CD14-positive monocyte (primary cell): ENCODE data around the gene CDH4. TPM values are rescaled to one million over a fixed set of nuclear protein-coding genes. Genes with fewer than 3 reads are reported as not detected.

Source experiments
- DNase-seq, 3 donors: peaks; one replicate each; pipeline ENCODE4 v3.0.0-alpha.2; 2011 to 2022
- H2AFZ ChIP-seq: 2 replicates; pipeline ENCODE4 v1.6.0; 2012; ENCODE audit warnings: mild to moderate bottlenecking, low read depth, low read length, inconsistent platforms; ENCODE audit not compliant: insufficient read depth, poor library complexity, severe bottlenecking
- H3K27ac ChIP-seq, 2 donors: 1 replicate in 1 of 2; 2 replicates in 1 of 2; pipeline ENCODE4 v1.5.1; 2012 to 2013; ENCODE audit warnings: low read length in 2 of 2, control low read depth in 1 of 2, inconsistent platforms in 1 of 2, low read depth in 1 of 2, mild to moderate bottlenecking in 1 of 2
- H3K27me3 ChIP-seq, 2 donors: one replicate each; pipeline versions ENCODE4 v1.6.0 to v1.6.1; 2011 to 2013; ENCODE audit warnings: low read length in 2 of 2; ENCODE audit not compliant: control insufficient read depth in 2 of 2, insufficient read depth in 2 of 2
- H3K36me3 ChIP-seq, 2 donors: replicated peaks in 1 of 2; 1 replicate in 1 of 2; 2 replicates in 1 of 2; pipeline versions ENCODE4 v1.5.1 to v1.6.1; 2012 to 2013; ENCODE audit warnings: low read length in 2 of 2, control low read depth in 1 of 2, inconsistent platforms in 1 of 2, mild to moderate bottlenecking in 1 of 2; ENCODE audit not compliant: insufficient read depth in 2 of 2, control insufficient read depth in 1 of 2
- H3K4me1 ChIP-seq, 2 donors: 1 replicate in 1 of 2; 2 replicates in 1 of 2; pipeline versions ENCODE4 v1.5.1 to v1.6.1; 2012 to 2013; ENCODE audit warnings: low read length in 2 of 2, control low read depth in 1 of 2, inconsistent platforms in 1 of 2, mild to moderate bottlenecking in 1 of 2, moderate library complexity in 1 of 2; ENCODE audit not compliant: insufficient read depth in 2 of 2, control insufficient read depth in 1 of 2
- H3K4me2 ChIP-seq: replicated peaks from 2 replicates; pipeline ENCODE3; 2012; ENCODE audit warnings: low read length, moderate library complexity, mild to moderate bottlenecking; ENCODE audit not compliant: poor library complexity, severe bottlenecking; ENCODE audit errors: extremely low read depth
- H3K4me3 ChIP-seq, 3 experiments: fragments of 200-600 bp in 1 of 3; sonication (generic) in 1 of 3; replicated peaks in 1 of 3; 1 replicate in 2 of 3; 2 replicates in 1 of 3; pipeline ENCODE4 v1.5.1; 2011 to 2013; ENCODE audit warnings: low read length in 3 of 3, mild to moderate bottlenecking in 3 of 3, control low read depth in 2 of 3, low read depth in 2 of 3, inconsistent platforms in 1 of 3, moderate library complexity in 1 of 3
- H3K79me2 ChIP-seq: 2 replicates; pipeline ENCODE4 v1.6.0; 2012; ENCODE audit warnings: mild to moderate bottlenecking, control low read depth, inconsistent platforms, low read length, moderate library complexity; ENCODE audit not compliant: insufficient read depth
- H3K9ac ChIP-seq: 2 replicates; pipeline ENCODE4 v1.6.0; 2017; ENCODE audit warnings: low read length, mild to moderate bottlenecking; ENCODE audit not compliant: insufficient read depth, poor library complexity, severe bottlenecking
- H3K9me3 ChIP-seq, 2 donors: replicated peaks in 1 of 2; 1 replicate in 1 of 2; 2 replicates in 1 of 2; pipeline versions ENCODE4 v1.5.1 to v1.6.1; 2012 to 2013; ENCODE audit warnings: low read length in 2 of 2, control low read depth in 1 of 2; ENCODE audit not compliant: control insufficient read depth in 1 of 2, insufficient read depth in 1 of 2
- H4K20me1 ChIP-seq: 2 replicates; pipeline ENCODE4 v1.6.0; 2012; ENCODE audit warnings: mild to moderate bottlenecking, low read length, control low read depth, moderate library complexity; ENCODE audit not compliant: insufficient read depth
- H3K27ac Mint-ChIP-seq, 7 donors: one replicate each; pipeline ENCODE4 v1.8.0; 2020; ENCODE audit warnings: mild to moderate bottlenecking in 7 of 7, mixed read lengths in 7 of 7, moderate library complexity in 6 of 7, inconsistent platforms in 2 of 7
- H3K27me3 Mint-ChIP-seq, 3 donors: one replicate each; pipeline ENCODE4 v1.8.0; 2021 to 2022; ENCODE audit warnings: low read depth in 3 of 3, mild to moderate bottlenecking in 3 of 3, mixed read lengths in 3 of 3, moderate library complexity in 3 of 3, inconsistent platforms in 1 of 3
- H3K36me3 Mint-ChIP-seq, 2 donors: one replicate each; pipeline ENCODE4 v1.8.0; 2020; ENCODE audit warnings: mixed read lengths in 2 of 2, inconsistent platforms in 1 of 2, mild to moderate bottlenecking in 1 of 2
- H3K4me1 Mint-ChIP-seq: one replicate; pipeline ENCODE4 v1.8.0; 2020; ENCODE audit warnings: mild to moderate bottlenecking, mixed read lengths
- H3K4me3 Mint-ChIP-seq, 2 donors: one replicate each; pipeline ENCODE4 v1.8.0; 2020; ENCODE audit warnings: mild to moderate bottlenecking in 2 of 2, mixed read lengths in 2 of 2, moderate library complexity in 1 of 2
- H3K9me3 Mint-ChIP-seq, 7 donors: one replicate each; pipeline ENCODE4 v1.8.0; 2020 to 2022; ENCODE audit warnings: mixed read lengths in 7 of 7, mild to moderate bottlenecking in 6 of 7, moderate library complexity in 6 of 7, inconsistent platforms in 2 of 7
- WGBS: methylation state at CpG from one replicate; pipeline ENCODE4 v1.1.5; 2013; ENCODE audit warnings: missing lambda C conversion rate; ENCODE audit not compliant: insufficient coverage; 5-methylcytosine and 5-hydroxymethylcytosine counted together
- intact Hi-C, 2 donors: fragments of 100-400 bp; cut with micrococcal nuclease; formaldehyde crosslinking; loops; one replicate each; pipeline versions ENCODE4 v1.15.0 to v1.15.1; 2023
- polyA plus RNA-seq, 3 donors: library from polyadenylated mRNA; depleted of rRNA in 1 of 3; unstranded in 2 of 3; stranded (reverse) in 1 of 3; fragments of 300-500 nt in 2 of 3; fragments of >200 nt in 1 of 3; fragmentation: Illumina TruSeq in 2 of 3; gene quantifications; 1 replicate in 2 of 3; 2 replicates in 1 of 3; pipeline ENCODE4 v1.2.3, GENCODE V29; 2012 to 2021
- TF ChIP-seq, protein P1 (sequence below): fragments of 200-600 bp; IDR thresholded peaks from one replicate; pipeline ENCODE4 v1.8.0; 2022; ENCODE audit warnings: antibody characterized with exemption, mild to moderate bottlenecking

CDH4 gene
- polyA plus RNA-seq, 3 donors: not detected

DNA sequence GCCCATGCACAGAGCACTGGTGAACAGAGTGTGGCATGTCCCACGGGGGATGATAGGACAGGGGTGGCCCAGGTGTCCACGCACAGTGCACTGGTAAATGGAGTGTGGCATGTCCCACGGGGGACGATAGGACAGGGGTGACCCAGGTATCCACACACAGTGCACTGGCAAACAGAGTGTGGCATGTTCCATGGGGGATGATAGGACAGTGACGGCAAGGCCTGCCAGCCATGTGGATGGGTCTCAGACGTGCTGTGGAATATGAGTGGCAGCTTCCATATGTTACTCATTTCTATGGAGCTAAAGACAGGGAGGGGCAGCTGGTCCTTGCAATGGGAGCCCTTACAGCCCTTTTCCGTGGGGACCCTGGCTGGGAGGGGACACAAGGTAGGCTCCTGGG, 168.7 kb downstream of the CDH4 start:
- no peak overlapping the region for H2AFZ ChIP-seq
- peaks cover 38 to 93% of the 10 kb centered on the region in 2 donors for H3K9me3 ChIP-seq
- H3K79me2 ChIP-seq: no peaks in the 10 kb centered on the region
- H3K36me3 Mint-ChIP-seq: no peaks in the 10 kb centered on the region
- H3K4me1 Mint-ChIP-seq: no peaks in the 10 kb centered on the region
- no peaks in the 10 kb centered on the region for H3K4me1 ChIP-seq
- H3K4me3 Mint-ChIP-seq: no peak overlapping the region
- no peak overlapping the region for H3K9ac ChIP-seq
- TF ChIP-seq, protein P1, sequence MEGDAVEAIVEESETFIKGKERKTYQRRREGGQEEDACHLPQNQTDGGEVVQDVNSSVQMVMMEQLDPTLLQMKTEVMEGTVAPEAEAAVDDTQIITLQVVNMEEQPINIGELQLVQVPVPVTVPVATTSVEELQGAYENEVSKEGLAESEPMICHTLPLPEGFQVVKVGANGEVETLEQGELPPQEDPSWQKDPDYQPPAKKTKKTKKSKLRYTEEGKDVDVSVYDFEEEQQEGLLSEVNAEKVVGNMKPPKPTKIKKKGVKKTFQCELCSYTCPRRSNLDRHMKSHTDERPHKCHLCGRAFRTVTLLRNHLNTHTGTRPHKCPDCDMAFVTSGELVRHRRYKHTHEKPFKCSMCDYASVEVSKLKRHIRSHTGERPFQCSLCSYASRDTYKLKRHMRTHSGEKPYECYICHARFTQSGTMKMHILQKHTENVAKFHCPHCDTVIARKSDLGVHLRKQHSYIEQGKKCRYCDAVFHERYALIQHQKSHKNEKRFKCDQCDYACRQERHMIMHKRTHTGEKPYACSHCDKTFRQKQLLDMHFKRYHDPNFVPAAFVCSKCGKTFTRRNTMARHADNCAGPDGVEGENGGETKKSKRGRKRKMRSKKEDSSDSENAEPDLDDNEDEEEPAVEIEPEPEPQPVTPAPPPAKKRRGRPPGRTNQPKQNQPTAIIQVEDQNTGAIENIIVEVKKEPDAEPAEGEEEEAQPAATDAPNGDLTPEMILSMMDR: no peak
- WGBS: 89% methylated on average over 7 of the region's 7 CpGs
- H4K20me1 ChIP-seq: no peaks in the 10 kb centered on the region
- H3K27ac ChIP-seq: no peak overlapping the region
- no peaks in the 10 kb centered on the region for H3K27me3 ChIP-seq
- H3K9me3 Mint-ChIP-seq: peaks cover 11 to 48% (median 30%) of the 10 kb centered on the region in 7 donors
- H3K4me2 ChIP-seq: no peak overlapping the region
- H3K36me3 ChIP-seq: no peaks in the 10 kb centered on the region
- H3K4me3 ChIP-seq: no peak overlapping the region
- peaks cover 0 to 2% (median 0%) of the 10 kb centered on the region in 3 donors for H3K27me3 Mint-ChIP-seq
- intact Hi-C loops: no loop called here
- no peak for DNase-seq
- H3K27ac Mint-ChIP-seq: no peak overlapping the region

DNA sequence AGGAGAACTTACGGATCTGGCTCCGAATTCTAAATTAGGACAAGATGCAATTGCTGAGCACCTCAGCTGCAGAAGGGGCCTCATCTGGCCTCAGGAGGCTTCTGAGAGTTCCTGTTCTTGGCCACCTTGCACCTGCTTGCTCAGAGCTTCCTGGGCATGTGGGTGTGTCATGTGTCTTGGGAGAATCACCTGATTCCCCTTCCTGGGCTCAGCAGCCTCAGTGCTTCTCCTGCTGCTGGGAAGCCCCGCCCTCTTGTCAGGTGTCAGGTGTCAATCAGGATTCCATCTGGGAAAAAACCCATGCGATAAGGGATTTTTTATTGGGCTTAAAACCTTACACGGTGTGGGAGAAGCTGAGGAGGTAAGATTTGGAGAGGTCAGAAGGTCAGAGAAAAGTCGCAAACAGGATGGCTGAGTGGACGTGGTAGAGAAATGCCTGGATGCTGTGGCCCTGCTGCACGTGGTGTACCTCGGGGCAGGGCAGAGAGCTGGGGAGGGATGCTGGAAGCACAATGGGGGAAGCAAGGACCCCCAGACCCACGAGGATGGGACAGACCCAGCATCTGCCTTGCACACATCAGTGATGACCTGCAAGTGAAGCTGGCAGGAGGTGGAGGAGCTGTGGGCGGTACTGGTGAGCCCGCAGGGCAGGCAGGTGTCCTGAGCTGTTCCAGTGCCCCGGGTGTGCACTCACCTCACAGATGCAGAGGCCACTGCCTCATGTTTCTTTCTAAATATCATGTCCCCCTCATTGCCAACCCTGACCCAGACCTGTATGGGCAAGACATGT, 170.8 kb downstream of the CDH4 start:
- Mint-ChIP-seq H3K27me3 (peaks cover 0 to 3% (median 2%) of the 10 kb centered on the region in 3 donors), H3K4me1 (no peaks in the 10 kb centered on the region), H3K4me3 (no peak overlapping the region), H3K36me3 (no peaks in the 10 kb centered on the region), H3K9me3 (peaks cover 8 to 50% (median 27%) of the 10 kb centered on the region in 7 donors), H3K27ac (no peak overlapping the region)
- TF ChIP-seq, protein P1: no peak
- Histone ChIP-seq H3K27ac (no peak overlapping the region), H3K36me3 (no peaks in the 10 kb centered on the region), H2AFZ (no peak overlapping the region), H3K9ac (no peak overlapping the region), H3K79me2 (no peaks in the 10 kb centered on the region), H4K20me1 (no peaks in the 10 kb centered on the region), H3K27me3 (no peaks in the 10 kb centered on the region), H3K4me3 (no peak overlapping the region), H3K4me1 (no peaks in the 10 kb centered on the region), H3K9me3 (peaks cover 33 to 91% of the 10 kb centered on the region in 2 donors), H3K4me2 (no peak overlapping the region)
- intact Hi-C loops: no loop called here
- no peak for DNase-seq
- WGBS: 71% methylated on average over 11 of the region's 13 CpGs
